ENCODE data around the gene TRPM7.
"Not testable (repeated sequence)": the region's sequence is repeated elsewhere in the genome, so short reads cannot be mapped to it uniquely, and the experiment has no call there.

TRPM7 gene

DNA sequence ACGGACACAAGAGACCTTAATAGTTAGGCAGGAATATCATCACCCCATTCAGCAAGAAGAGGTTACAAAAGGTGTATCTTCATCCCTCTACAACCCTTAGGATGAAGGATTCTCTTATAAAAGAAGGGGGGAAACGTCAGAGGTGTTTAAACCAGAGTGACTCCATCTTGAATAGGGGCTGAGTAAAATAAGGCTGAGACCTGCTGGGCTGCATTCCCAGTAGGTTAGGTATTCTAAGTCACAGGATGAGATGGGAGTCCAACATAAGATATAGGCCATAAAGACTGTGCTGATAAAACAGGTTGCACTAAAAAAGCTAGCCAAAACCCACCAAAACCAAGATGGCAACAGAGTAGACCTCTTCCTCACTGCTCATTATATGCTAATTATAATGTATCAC lies 16.5 kb downstream of the TRPM7 start:
- no peak for DNase-seq (ENCODE audit: low read depth in 2 of 2)

GRCh38 chr15:50669611-50670010 lies 17.0 kb downstream of the TRPM7 start:
- no peak for DNase-seq (ENCODE audit: low read depth in 2 of 2)

DNA sequence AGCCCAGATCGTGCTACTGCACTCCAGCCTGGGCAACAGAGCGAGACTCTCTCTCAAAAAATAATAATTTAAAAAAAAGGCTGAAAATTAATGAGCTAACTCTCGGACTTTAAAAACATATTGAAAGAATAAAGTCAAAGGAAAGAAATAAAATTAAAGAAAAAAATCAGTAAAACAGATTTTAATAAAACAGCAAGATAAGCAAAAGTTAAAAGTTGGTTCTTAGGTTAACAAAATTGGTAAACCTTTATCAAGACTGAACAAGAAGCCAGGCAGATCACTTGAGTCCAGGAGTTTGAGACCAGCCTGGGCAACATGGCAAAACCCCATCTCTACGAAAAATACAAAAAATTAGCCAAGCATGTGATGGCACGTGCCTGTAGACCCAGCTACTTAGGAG lies 20.7 kb downstream of the TRPM7 start:
- no peak for DNase-seq (ENCODE audit: low read depth in 2 of 2)

DNA sequence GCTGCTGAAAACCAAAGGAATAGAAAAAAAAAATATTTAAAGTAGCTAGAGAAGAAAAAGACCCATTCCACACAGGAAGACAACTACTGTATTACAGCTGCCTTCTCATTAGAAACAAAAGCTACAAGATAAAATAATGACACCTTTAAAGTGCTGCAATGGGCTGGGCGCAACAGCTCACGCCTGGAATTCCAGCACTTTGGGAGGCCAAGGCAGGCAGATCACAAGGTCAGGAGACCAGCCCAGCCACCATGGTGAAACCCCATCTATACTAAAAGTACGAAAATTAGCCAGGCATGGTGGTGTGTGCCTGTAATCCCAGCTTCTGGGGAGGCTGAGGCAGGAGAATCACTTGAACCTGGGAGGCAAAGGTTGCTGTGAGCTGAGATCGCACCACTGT lies 31.0 kb downstream of the TRPM7 start:
- DNase-seq (ENCODE audit: low read depth in 2 of 2) = no peak

GRCh38 chr15:50653156-50653743 lies 33.3 kb downstream of the TRPM7 start:
- DNase-seq (ENCODE audit: low read depth in 2 of 2) = no peak

GRCh38 chr15:50652671-50653070 lies 33.9 kb downstream of the TRPM7 start:
- no peak for DNase-seq (ENCODE audit: low read depth in 2 of 2)

- no peak for DNase-seq (ENCODE audit: low read depth in 2 of 2)
Measured at GRCh38 chr15:50641318-50641717, 45.3 kb downstream of the TRPM7 start.

GRCh38 chr15:50636146-50636545 lies 50.5 kb downstream of the TRPM7 start:
- no peak for DNase-seq (ENCODE audit: low read depth in 2 of 2)

DNA sequence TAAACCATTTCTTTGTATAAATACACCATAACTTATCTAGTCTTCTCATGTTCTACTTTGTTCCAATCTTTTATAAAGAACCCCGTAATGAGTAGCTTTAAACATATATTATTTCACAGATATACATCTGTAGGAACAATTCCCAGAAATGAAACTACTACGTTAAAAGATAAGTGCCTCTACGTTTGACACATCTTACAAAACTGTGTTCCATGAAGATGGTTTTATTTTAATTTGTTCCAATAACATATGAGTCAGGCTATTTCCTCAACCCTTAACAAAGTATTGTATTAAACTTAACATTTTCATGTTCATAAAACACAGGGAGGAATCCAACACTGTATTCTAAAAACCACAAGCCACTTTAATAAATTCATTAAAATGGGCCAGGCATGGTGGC lies 52.9 kb downstream of the TRPM7 start:
- DNase-seq (ENCODE audit: low read depth in 2 of 2) = no peak

- no peak for DNase-seq (ENCODE audit: low read depth in 2 of 2)
Measured at GRCh38 chr15:50628421-50628820, 58.2 kb downstream of the TRPM7 start.

DNA sequence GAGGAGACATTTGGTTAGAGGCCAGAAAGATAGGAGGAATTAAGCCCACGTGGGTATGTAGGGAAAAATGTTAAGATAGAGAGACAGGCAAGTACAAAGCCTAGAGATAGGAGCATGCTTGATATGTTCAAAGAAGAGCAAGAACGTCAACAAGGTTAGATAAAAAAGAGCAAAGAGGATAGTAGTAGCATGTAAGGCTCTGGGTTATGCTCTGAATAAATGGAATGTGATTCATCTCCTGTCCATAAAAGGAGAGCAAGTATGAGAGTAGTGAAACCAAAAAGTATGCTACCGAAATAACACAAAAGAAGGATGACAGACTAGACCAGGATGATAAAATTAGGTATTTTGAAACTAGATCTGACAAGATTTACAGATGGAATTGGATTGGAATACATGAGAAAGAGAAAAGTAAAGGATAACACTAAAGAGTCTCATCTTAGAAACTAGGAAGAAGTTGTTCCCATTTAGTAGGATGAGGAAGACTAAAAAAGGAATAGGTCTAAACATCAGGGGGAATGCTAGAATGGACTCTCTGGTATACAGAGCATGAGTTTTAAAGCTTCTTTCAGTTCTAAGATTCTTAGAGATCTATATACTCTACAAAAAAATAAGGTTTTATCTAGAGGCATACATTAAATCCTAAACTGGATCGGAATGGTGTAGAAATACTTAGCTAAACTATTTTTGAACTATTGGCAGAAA lies 59.1 kb downstream of the TRPM7 start:
- DNase-seq (ENCODE audit: low read depth in 2 of 2) = no peak

DNA sequence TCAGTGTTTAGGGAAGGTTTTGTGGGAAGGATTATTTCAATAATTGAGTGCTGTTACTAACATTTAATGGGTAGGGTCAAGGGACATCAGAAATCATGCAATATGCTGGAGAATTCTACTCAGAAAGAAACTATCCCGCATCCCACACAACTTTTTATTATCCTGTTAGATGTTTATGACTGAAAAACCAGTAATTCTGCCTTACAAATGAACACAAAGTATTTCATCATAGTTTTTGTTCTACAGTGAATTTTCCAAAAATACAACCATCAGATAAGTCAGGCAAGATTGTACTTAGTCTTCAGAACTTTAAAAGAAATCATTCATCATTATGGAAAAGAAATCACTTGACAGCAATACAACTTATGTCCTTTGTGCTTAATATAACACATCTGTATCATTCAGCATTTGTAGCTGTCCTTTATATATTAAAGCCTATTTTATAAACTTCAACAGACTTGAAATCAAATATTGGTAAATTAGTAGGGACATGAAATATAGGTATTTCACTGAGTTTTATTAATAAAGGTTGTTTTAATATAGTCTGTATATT lies 61.9 kb downstream of the TRPM7 start:
- no peak for DNase-seq (ENCODE audit: low read depth in 2 of 2)

GRCh38 chr15:50622361-50622943 lies 64.1 kb downstream of the TRPM7 start:
- DNase-seq (ENCODE audit: low read depth in 2 of 2) = not testable (repeated sequence)

- not testable (repeated sequence) for DNase-seq (ENCODE audit: low read depth in 2 of 2)
Measured at GRCh38 chr15:50616960-50617359, 69.6 kb downstream of the TRPM7 start.

DNA sequence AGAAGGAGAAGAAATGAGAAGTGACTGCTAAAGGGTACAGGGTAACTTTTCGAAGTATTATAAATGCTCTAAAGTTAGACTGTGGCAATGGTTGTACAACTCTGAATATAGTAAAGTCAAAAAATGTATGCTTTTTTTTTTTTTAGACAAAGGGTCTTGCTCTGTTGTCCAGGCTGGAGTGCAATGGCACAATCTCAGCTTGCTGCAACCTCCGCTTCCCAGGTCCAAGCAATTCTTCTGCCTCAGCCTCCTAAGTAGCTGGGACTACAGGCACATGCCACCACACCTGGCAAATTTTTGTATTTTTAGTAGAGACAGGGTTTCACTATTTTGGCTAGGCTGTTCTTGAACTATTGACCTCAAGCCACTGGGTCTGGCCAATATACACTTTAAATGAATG lies 70.0 kb downstream of the TRPM7 start:
- not testable (repeated sequence) for DNase-seq (ENCODE audit: low read depth in 2 of 2)

DNA sequence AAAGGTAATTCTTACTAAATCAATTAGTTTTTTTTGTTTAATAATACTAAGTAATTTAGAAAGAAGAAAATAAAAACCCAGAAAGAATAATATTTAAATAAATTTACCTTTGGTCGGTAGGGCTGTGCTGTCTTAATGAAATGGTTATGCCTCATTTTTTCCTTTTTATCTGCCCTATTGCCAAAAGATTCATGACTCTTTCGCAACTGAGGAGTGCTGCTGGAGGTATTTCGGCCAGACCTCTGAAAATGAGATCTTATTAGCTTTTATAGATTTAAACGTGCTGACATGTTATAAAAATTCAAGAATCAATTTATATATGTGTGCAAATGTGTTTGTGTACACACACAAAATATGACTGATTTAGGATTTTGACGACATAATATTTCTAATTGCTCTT lies 73.0 kb downstream of the TRPM7 start:
- no peak for DNase-seq (ENCODE audit: low read depth in 2 of 2)

- DNase-seq (ENCODE audit: low read depth in 2 of 2) = no peak
Measured at GRCh38 chr15:50607129-50607528, 79.5 kb downstream of the TRPM7 start.

- no peak for DNase-seq (ENCODE audit: low read depth in 2 of 2)
Measured at GRCh38 chr15:50605462-50605861, 81.1 kb downstream of the TRPM7 start.

- not testable (repeated sequence) for DNase-seq (ENCODE audit: low read depth in 2 of 2)
Measured at GRCh38 chr15:50602028-50602427, 84.6 kb downstream of the TRPM7 start.

GRCh38 chr15:50594311-50594710 lies 92.3 kb downstream of the TRPM7 start:
- DNase-seq (ENCODE audit: low read depth in 2 of 2) = no peak

- no peak for DNase-seq (ENCODE audit: low read depth in 2 of 2)
Measured at GRCh38 chr15:50593761-50594160, 92.8 kb downstream of the TRPM7 start.

GRCh38 chr15:50590288-50590687 lies 96.3 kb downstream of the TRPM7 start:
- no peak for DNase-seq (ENCODE audit: low read depth in 2 of 2)

GRCh38 chr15:50577492-50577891 lies 109.1 kb downstream of the TRPM7 start:
- no peak for DNase-seq (ENCODE audit: low read depth in 2 of 2)
